SH-SY5Y (cell line): Measurements from ENCODE around the gene KDM4C.

ENCODE experiments used
- GATA2 ChIP-seq: IDR thresholded peaks from 2 replicates; pipeline ENCODE4 v1.6.1; 2011; ENCODE audit warnings: mild to moderate bottlenecking, low read depth, low read length
- GATA3 ChIP-seq: IDR thresholded peaks from 2 replicates; pipeline ENCODE4 v1.6.1; 2011; ENCODE audit warnings: low read depth, mild to moderate bottlenecking, low read length, moderate library complexity

- TF ChIP-seq GATA3 = no peak
- no peak for TF ChIP-seq GATA2
Observed at GRCh38 chr9:6712041-6712440, 45.7 kb upstream of the KDM4C start.
